ENCODE data around the gene SPEF1. TPM values are rescaled to one million over a fixed set of nuclear protein-coding genes. Genes with fewer than 3 reads are reported as not detected.

The SPEF1 gene
- total RNA-seq, 1 donor from 2014 or later: not detected

DNA sequence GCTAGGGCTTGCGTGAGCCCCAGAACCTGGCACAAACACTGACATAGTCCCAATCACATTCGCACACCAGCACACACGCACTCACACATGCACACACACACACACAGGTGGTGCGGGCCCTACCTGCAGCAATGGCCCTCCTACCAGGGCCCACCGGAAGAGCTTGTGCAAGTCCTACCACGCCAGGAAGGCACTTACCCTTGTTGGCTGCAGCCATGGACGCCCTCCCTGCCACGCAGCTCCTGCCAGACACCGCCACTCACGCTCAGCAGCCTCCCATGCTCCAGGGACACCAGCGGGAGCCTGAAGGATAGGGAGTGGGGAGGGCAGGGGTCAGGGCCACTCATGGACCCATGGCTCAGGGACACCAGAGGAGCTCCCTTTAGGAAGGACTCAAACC is 21.4 kb downstream of the SPEF1 start:
- Mint-ChIP-seq H3K4me3 (ENCODE audit: unreplicated experiment) (no peak overlapping the region), H3K9me3 (ENCODE audit: unreplicated experiment) (no peaks in the 10 kb centered on the region), H3K27ac (ENCODE audit: unreplicated experiment) (no peak overlapping the region), H3K4me1 (ENCODE audit: unreplicated experiment) (no peaks in the 10 kb centered on the region), H3K27me3 (ENCODE audit: unreplicated experiment) (no peaks in the 10 kb centered on the region), H3K36me3 (ENCODE audit: unreplicated experiment) (peaks cover 6% of the 10 kb centered on the region)
- no peak for TF ChIP-seq CTCF (IDR thresholded peaks at IDR 0.05)
- no peak for DNase-seq (ENCODE audit: extremely low spot score, unreplicated experiment)

- Mint-ChIP-seq H3K27me3 (ENCODE audit: unreplicated experiment) (no peaks in the 10 kb centered on the region), H3K9me3 (ENCODE audit: unreplicated experiment) (no peaks in the 10 kb centered on the region), H3K36me3 (ENCODE audit: unreplicated experiment) (peaks cover 6% of the 10 kb centered on the region), H3K4me1 (ENCODE audit: unreplicated experiment) (no peaks in the 10 kb centered on the region), H3K27ac (ENCODE audit: unreplicated experiment) (no peak overlapping the region), H3K4me3 (ENCODE audit: unreplicated experiment) (no peak overlapping the region)
- TF ChIP-seq CTCF (IDR thresholded peaks at IDR 0.05): no peak
- DNase-seq (ENCODE audit: extremely low spot score, unreplicated experiment): no peak
These were observed 21.9 kb downstream of the SPEF1 start for GRCh38 chr20:3759316-3759823.

DNA sequence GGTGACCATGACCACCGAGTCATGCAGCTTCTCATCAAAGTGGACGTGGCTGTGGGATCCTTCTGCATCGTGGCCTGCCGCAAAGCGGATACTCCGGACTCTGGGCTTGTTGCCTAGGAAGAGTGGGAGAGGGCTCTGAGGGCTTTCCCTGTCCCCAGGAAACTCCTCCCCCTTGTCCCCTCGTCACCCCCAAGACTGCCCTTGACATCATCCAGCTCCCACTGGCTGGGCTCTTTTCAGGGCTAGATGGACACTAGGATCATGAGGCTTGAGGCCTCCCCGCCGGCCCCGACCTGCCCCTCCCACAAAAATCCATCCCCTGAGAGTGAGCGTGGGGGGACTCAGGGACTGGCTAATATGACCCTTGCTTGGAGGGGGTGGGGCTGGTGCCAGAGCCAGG is 22.7 kb downstream of the SPEF1 start:
- Mint-ChIP-seq H3K36me3 (ENCODE audit: unreplicated experiment) (peaks cover 6% of the 10 kb centered on the region), H3K4me3 (ENCODE audit: unreplicated experiment) (no peak overlapping the region), H3K9me3 (ENCODE audit: unreplicated experiment) (no peaks in the 10 kb centered on the region), H3K27me3 (ENCODE audit: unreplicated experiment) (no peaks in the 10 kb centered on the region), H3K4me1 (ENCODE audit: unreplicated experiment) (no peaks in the 10 kb centered on the region), H3K27ac (ENCODE audit: unreplicated experiment) (no peak overlapping the region)
- no peak for TF ChIP-seq CTCF (IDR thresholded peaks at IDR 0.05)
- DNase-seq (ENCODE audit: extremely low spot score, unreplicated experiment): no peak

GRCh38 chr20:3757268-3757667 is 24.0 kb downstream of the SPEF1 start:
- Mint-ChIP-seq H3K36me3 (ENCODE audit: unreplicated experiment) (peaks cover 6% of the 10 kb centered on the region), H3K9me3 (ENCODE audit: unreplicated experiment) (no peaks in the 10 kb centered on the region), H3K27ac (ENCODE audit: unreplicated experiment) (no peak overlapping the region), H3K4me1 (ENCODE audit: unreplicated experiment) (peaks cover 2% of the 10 kb centered on the region), H3K27me3 (ENCODE audit: unreplicated experiment) (no peaks in the 10 kb centered on the region), H3K4me3 (ENCODE audit: unreplicated experiment) (no peak overlapping the region)
- no peak for TF ChIP-seq CTCF (IDR thresholded peaks at IDR 0.05)
- no peak for DNase-seq (ENCODE audit: extremely low spot score, unreplicated experiment)

DNA sequence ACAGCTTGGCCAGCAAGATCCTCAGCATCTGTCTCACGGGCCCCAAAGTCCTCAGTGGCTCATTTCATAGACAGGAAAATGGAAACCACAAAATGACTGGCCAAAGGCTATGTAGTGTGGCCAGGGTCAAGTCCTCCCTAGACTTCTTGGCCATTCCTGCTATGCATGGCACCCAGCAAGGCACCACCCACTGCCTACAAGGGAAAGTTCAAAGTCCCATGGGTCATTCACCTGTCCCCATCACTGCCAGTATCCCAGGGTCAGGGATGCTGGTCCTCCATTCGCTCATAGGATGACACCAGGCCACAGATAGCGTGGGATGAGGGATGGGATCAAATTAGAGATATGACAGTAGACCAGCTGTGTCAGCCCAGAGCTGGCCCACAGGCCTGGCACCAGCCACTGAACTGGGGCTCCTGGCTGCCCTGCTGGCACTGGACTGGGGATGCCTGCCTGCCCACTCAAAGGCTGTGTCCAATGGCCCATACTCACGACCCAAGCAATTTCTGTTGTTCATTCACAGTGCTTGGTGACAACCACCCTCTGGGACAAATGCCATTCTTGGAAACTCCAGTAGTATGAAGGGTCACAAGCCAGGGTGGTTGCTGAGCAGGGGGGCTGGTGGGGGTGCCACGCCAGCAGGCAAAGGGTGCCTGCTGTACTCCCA is 25.3 kb downstream of the SPEF1 start:
- TF ChIP-seq CTCF (IDR thresholded peaks at IDR 0.05): no peak
- Mint-ChIP-seq H3K4me1 (ENCODE audit: unreplicated experiment) (peaks cover 5% of the 10 kb centered on the region), H3K9me3 (ENCODE audit: unreplicated experiment) (no peaks in the 10 kb centered on the region), H3K36me3 (ENCODE audit: unreplicated experiment) (peaks cover 4% of the 10 kb centered on the region), H3K4me3 (ENCODE audit: unreplicated experiment) (no peak overlapping the region), H3K27me3 (ENCODE audit: unreplicated experiment) (no peaks in the 10 kb centered on the region), H3K27ac (ENCODE audit: unreplicated experiment) (no peak overlapping the region)
- no peak for DNase-seq (ENCODE audit: extremely low spot score, unreplicated experiment)

All from osteocyte (in vitro differentiated cells).